Liver (tissue), 9 donors: Measurements from ENCODE around the gene ZNF829. TPM values are rescaled to one million over a fixed set of nuclear protein-coding genes. Genes with fewer than 3 reads are reported as not detected.
A peak's percentile ranks its signal among the peaks of the same experiment; 100 is the strongest.

Source experiments
- DNase-seq: peaks from one replicate; pipeline ENCODE4 v3.0.0-alpha.2; 2017; ENCODE audit warnings: low spot score
- H3K27ac ChIP-seq, 2 donors: one replicate each; pipeline ENCODE4 v1.7.0; 2013; ENCODE audit warnings: inconsistent platforms in 2 of 2, low read length in 2 of 2, control low read depth in 1 of 2, low read depth in 1 of 2, mild to moderate bottlenecking in 1 of 2
- H3K27me3 ChIP-seq, 4 donors: one replicate each; pipeline versions ENCODE4 v1.6.1 to v1.7.0; 2013; ENCODE audit warnings: low read length in 3 of 4, inconsistent platforms in 1 of 4, mild to moderate bottlenecking in 1 of 4, moderate library complexity in 1 of 4; ENCODE audit not compliant: control insufficient read depth in 4 of 4, insufficient read depth in 4 of 4
- H3K36me3 ChIP-seq, 4 donors: one replicate each; pipeline versions ENCODE4 v1.6.1 to v1.7.0; 2013; ENCODE audit warnings: low read length in 3 of 4, mild to moderate bottlenecking in 3 of 4, low read depth in 1 of 4, moderate library complexity in 1 of 4; ENCODE audit not compliant: control insufficient read depth in 4 of 4, insufficient read depth in 3 of 4
- H3K4me1 ChIP-seq, 4 donors: one replicate each; pipeline versions ENCODE4 v1.6.1 to v1.7.0; 2013; ENCODE audit warnings: low read length in 3 of 4, mild to moderate bottlenecking in 3 of 4, moderate library complexity in 1 of 4; ENCODE audit not compliant: control insufficient read depth in 4 of 4, insufficient read depth in 4 of 4
- H3K4me3 ChIP-seq, 3 donors: one replicate each; pipeline versions ENCODE4 v1.6.1 to v1.7.0; 2013; ENCODE audit warnings: low read length in 3 of 3, control low read depth in 1 of 3, low read depth in 1 of 3, mild to moderate bottlenecking in 1 of 3
- H3K9ac ChIP-seq, 2 donors: one replicate each; pipeline ENCODE4 v1.7.0; 2013; ENCODE audit warnings: low read length in 2 of 2, mild to moderate bottlenecking in 2 of 2, moderate library complexity in 2 of 2, control low read depth in 1 of 2, low read depth in 1 of 2
- H3K9me3 ChIP-seq, 4 donors: one replicate each; pipeline versions ENCODE4 v1.6.1 to v1.7.0; 2013; ENCODE audit warnings: low read length in 3 of 4; ENCODE audit not compliant: control insufficient read depth in 4 of 4
- EGR1 ChIP-seq, 2 donors: IDR thresholded peaks; 2 replicates each; pipeline ENCODE4 v1.6.1; 2016 to 2018; ENCODE audit warnings: antibody characterized with exemption in 2 of 2, low read depth in 2 of 2
- FOXA1 ChIP-seq: IDR thresholded peaks from 2 replicates; pipeline ENCODE4 v1.6.1; 2016; ENCODE audit warnings: antibody characterized with exemption
- FOXA2 ChIP-seq: IDR thresholded peaks from 2 replicates; pipeline ENCODE4 v1.6.1; 2016; ENCODE audit warnings: antibody characterized with exemption
- GABPA ChIP-seq, 2 donors: IDR thresholded peaks in 1 of 2; conservative IDR thresholded peaks in 1 of 2; 2 replicates each; pipeline ENCODE4 v1.6.1; 2016; ENCODE audit warnings: antibody characterized with exemption in 2 of 2, mild to moderate bottlenecking in 1 of 2, moderate library complexity in 1 of 2
- JUND ChIP-seq, 2 donors: IDR thresholded peaks; 2 replicates each; pipeline ENCODE4 v1.6.1; 2016; ENCODE audit warnings: antibody characterized with exemption in 2 of 2
- NR2F2 ChIP-seq: IDR thresholded peaks from 2 replicates; pipeline ENCODE4 v1.6.1; 2016; ENCODE audit warnings: antibody characterized with exemption
- RAD21 ChIP-seq, 2 donors: IDR thresholded peaks; 2 replicates each; pipeline ENCODE4 v1.6.1; 2016; ENCODE audit warnings: antibody characterized with exemption in 2 of 2, mild to moderate bottlenecking in 2 of 2
- RXRA ChIP-seq, 2 donors: IDR thresholded peaks; 2 replicates each; pipeline ENCODE4 v1.6.1; 2017 to 2018; ENCODE audit warnings: antibody characterized with exemption in 2 of 2, mild to moderate bottlenecking in 1 of 2
- SP1 ChIP-seq: IDR thresholded peaks from 2 replicates; pipeline ENCODE4 v1.6.1; 2018; ENCODE audit warnings: antibody characterized with exemption, mild to moderate bottlenecking
- TAF1 ChIP-seq: conservative IDR thresholded peaks from 2 replicates; pipeline ENCODE4 v1.6.1; 2016; ENCODE audit warnings: antibody characterized with exemption, mild to moderate bottlenecking
- YY1 ChIP-seq: IDR thresholded peaks from 2 replicates; pipeline ENCODE4 v1.6.1; 2016; ENCODE audit warnings: antibody characterized with exemption, mild to moderate bottlenecking
- WGBS: extraction: QIAGEN DNeasy Blood & Tissue Kit; methylation state at CpG from one replicate; pipeline ENCODE4 v1.1.7; 2013; 5-methylcytosine and 5-hydroxymethylcytosine counted together
- polyA plus RNA-seq, 2 donors: library from polyadenylated mRNA; stranded (reverse) in 1 of 2; unstranded in 1 of 2; fragments of 200-250 nt in 1 of 2; fragments of >200 nt in 1 of 2; fragmentation: Nextera tagmentation in 1 of 2; extraction: Ambion mirVana in 1 of 2; gene quantifications; one replicate each; pipeline versions ENCODE4 v1.2.1 to v1.2.3, GENCODE V29; 2013 to 2015
- total RNA-seq, 2 donors: library from RNA; depleted of rRNA; stranded (reverse); fragments of >200 nt; gene quantifications; one replicate each; pipeline ENCODE4 v1.2.3, GENCODE V29; 2014
- TF ChIP-seq, protein P1 (sequence below): IDR thresholded peaks from 2 replicates; pipeline ENCODE4 v1.6.1; 2016; ENCODE audit warnings: antibody characterized with exemption
- TF ChIP-seq, protein P2 (sequence below): fragments of 150-350 bp; IDR thresholded peaks from 2 replicates; pipeline ENCODE4 v1.5.1; 2017; ENCODE audit warnings: improper control_type of control experiment, low read depth, low read length; ENCODE audit not compliant: missing input control
- TF ChIP-seq, protein P3 (sequence below): IDR thresholded peaks from 2 replicates; pipeline ENCODE4 v1.6.1; 2016; ENCODE audit warnings: antibody characterized with exemption
- TF ChIP-seq, protein P4 (sequence below): IDR thresholded peaks from 2 replicates; pipeline ENCODE4 v1.6.1; 2016; ENCODE audit warnings: antibody characterized with exemption
- donor health status: healthy.
- donor health status: healthy.
- donor health status: healthy.
- donor health status: healthy.
- donor health status: healthy.

The ZNF829 gene
- total and polyA plus RNA-seq, 4 donors = 0.32 to 1.3 (median 0.75) TPM

DNA sequence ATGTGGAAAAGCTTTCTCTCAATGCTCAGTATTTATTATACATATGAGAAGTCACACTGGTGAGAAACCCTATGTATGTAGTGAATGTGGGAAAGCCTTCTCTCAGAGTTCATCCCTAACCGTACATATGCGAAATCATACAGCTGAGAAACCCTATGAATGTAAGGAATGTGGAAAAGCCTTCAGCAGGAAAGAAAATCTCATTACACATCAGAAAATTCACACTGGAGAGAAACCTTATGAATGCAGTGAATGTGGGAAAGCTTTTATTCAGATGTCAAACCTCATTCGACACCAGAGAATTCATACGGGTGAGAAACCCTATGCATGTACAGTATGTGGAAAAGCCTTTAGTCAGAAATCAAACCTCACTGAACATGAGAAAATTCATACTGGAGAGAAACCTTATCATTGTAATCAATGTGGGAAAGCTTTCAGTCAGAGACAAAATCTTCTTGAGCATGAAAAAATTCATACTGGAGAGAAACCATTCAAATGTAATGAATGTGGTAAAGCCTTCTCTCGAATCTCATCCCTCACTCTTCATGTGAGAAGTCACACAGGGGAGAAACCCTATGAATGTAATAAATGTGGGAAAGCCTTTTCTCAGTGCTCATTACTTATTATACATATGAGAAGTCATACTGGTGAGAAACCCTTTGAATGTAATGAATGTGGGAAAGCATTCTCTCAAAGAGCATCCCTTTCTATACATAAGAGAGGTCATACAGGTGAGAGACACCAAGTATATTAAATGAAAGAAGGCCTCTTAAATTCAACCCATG lies 34.4 kb upstream of the ZNF829 start (continued):
- TF ChIP-seq, protein P1, sequence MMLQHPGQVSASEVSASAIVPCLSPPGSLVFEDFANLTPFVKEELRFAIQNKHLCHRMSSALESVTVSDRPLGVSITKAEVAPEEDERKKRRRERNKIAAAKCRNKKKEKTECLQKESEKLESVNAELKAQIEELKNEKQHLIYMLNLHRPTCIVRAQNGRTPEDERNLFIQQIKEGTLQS = no peak
- TF ChIP-seq, protein P2, sequence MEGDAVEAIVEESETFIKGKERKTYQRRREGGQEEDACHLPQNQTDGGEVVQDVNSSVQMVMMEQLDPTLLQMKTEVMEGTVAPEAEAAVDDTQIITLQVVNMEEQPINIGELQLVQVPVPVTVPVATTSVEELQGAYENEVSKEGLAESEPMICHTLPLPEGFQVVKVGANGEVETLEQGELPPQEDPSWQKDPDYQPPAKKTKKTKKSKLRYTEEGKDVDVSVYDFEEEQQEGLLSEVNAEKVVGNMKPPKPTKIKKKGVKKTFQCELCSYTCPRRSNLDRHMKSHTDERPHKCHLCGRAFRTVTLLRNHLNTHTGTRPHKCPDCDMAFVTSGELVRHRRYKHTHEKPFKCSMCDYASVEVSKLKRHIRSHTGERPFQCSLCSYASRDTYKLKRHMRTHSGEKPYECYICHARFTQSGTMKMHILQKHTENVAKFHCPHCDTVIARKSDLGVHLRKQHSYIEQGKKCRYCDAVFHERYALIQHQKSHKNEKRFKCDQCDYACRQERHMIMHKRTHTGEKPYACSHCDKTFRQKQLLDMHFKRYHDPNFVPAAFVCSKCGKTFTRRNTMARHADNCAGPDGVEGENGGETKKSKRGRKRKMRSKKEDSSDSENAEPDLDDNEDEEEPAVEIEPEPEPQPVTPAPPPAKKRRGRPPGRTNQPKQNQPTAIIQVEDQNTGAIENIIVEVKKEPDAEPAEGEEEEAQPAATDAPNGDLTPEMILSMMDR = no peak
- no peak for TF ChIP-seq EGR1 (IDR thresholded peaks at IDR 0.05; ENCODE audit: low read depth in 2 of 2)
- TF ChIP-seq GABPA (IDR thresholded peaks at IDR 0.05 in 1 of 2, conservative IDR thresholded peaks at IDR 0.05 in 1 of 2) = no peak
- TF ChIP-seq TAF1 = no peak
- TF ChIP-seq RXRA (IDR thresholded peaks at IDR 0.05) = no peak
- TF ChIP-seq NR2F2 = no peak
- TF ChIP-seq RAD21 (IDR thresholded peaks at IDR 0.05) = no peak

DNA sequence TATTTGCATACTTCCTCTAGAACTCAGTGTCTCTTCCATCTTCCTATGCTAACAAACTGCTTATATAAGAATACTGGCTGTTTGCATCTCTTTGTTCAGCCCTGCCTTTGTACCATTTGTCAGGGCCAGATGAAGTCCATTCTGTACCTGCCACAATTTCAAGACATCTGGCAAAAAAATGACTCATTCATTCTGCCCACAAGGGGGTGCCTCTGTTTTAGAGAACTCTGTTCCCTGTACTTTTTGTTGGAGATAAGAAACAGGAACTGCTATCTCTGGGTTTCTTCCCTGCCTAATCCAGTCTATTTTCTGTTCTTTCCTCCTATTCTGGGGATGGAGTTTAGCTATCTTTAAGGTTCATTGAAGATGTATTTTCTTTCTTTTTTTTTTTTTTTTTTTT lies 23.1 kb upstream of the ZNF829 start:
- peaks cover 12 to 67% (median 22%) of the 10 kb centered on the region in 4 donors for H3K9me3 ChIP-seq
- no peak for DNase-seq
- TF ChIP-seq, protein P2 = no peak
- TF ChIP-seq FOXA1 (no peak), RAD21 (IDR thresholded peaks at IDR 0.05) (peak in 1 of 2 donors; percentile 51), GABPA (IDR thresholded peaks at IDR 0.05 in 1 of 2, conservative IDR thresholded peaks at IDR 0.05 in 1 of 2) (no peak), FOXA2 (no peak)
- TF ChIP-seq, protein P1 = no peak
- H3K36me3 ChIP-seq = peaks cover 11 to 53% (median 29%) of the 10 kb centered on the region in 4 donors
- no peak overlapping the region for H3K27ac ChIP-seq
- H3K4me3 ChIP-seq = peak overlapping the region in 1 of 3 donors; percentile 30
- H3K9ac ChIP-seq = no peak overlapping the region
- no peaks in the 10 kb centered on the region for H3K4me1 ChIP-seq
- H3K27me3 ChIP-seq = no peaks in the 10 kb centered on the region

DNA sequence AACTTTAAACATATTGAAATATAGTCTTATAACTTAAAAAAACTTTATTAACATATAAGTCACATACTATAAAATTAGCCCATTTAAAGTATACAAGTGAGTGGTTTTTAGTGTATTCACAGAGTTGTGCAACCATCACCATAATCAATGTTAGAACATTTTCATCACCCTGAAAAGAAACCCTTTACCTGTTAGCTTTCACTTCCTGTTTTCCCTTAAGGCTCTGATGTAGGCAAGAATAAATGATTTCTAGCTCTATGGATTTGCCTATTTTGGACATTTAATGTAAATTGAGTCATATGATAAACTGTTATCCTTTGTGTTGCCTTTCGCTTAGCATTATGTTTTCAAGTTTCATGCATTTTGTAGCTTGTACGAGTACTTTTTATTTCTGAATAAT lies 15.6 kb upstream of the ZNF829 start:
- Histone ChIP-seq H3K27ac (no peak overlapping the region), H3K27me3 (no peaks in the 10 kb centered on the region), H3K9ac (no peak overlapping the region), H3K36me3 (peaks cover 0 to 22% (median 6%) of the 10 kb centered on the region in 4 donors), H3K4me3 (no peak overlapping the region), H3K9me3 (peaks cover 17 to 45% (median 17%) of the 10 kb centered on the region in 4 donors), H3K4me1 (no peaks in the 10 kb centered on the region)
- no peak for DNase-seq
- WGBS = 97% methylated on average over 2 of the region's 2 CpGs
- TF ChIP-seq, protein P1 = no peak
- TF ChIP-seq JUND (IDR thresholded peaks at IDR 0.05) (no peak), FOXA1 (no peak), YY1 (no peak), NR2F2 (no peak), EGR1 (IDR thresholded peaks at IDR 0.05; ENCODE audit: low read depth in 2 of 2) (no peak), SP1 (no peak)
- TF ChIP-seq, protein P3, sequence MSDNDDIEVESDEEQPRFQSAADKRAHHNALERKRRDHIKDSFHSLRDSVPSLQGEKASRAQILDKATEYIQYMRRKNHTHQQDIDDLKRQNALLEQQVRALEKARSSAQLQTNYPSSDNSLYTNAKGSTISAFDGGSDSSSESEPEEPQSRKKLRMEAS = no peak
- TF ChIP-seq, protein P4, sequence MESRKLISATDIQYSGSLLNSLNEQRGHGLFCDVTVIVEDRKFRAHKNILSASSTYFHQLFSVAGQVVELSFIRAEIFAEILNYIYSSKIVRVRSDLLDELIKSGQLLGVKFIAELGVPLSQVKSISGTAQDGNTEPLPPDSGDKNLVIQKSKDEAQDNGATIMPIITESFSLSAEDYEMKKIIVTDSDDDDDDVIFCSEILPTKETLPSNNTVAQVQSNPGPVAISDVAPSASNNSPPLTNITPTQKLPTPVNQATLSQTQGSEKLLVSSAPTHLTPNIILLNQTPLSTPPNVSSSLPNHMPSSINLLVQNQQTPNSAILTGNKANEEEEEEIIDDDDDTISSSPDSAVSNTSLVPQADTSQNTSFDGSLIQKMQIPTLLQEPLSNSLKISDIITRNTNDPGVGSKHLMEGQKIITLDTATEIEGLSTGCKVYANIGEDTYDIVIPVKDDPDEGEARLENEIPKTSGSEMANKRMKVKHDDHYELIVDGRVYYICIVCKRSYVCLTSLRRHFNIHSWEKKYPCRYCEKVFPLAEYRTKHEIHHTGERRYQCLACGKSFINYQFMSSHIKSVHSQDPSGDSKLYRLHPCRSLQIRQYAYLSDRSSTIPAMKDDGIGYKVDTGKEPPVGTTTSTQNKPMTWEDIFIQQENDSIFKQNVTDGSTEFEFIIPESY = no peak
